Measurements from ENCODE around the gene FMC1.
"Not testable (repeated sequence)": the region's sequence is repeated elsewhere in the genome, so short reads cannot be mapped to it uniquely, and the experiment has no call there.

The FMC1 gene

GRCh38 chr7:139340037-139340807, 915 bp upstream of the FMC1 start:
- DNase-seq (ENCODE audit: low read depth): peak; percentile 98

- DNase-seq (ENCODE audit: low read depth): no peak
These were observed 404 bp upstream of the FMC1 start for GRCh38 chr7:139340808-139341057.

GRCh38 chr7:139341776-139342226, 664 bp downstream of the FMC1 start:
- DNase-seq (ENCODE audit: low read depth): no peak

- no peak for DNase-seq (ENCODE audit: low read depth)
These were observed 3.9 kb downstream of the FMC1 start for GRCh38 chr7:139345042-139345441.

GRCh38 chr7:139351027-139351426, 9.9 kb downstream of the FMC1 start:
- DNase-seq (ENCODE audit: low read depth): no peak

- no peak for DNase-seq (ENCODE audit: low read depth)
These were observed 13.6 kb downstream of the FMC1 start for GRCh38 chr7:139354729-139355128.

- no peak for DNase-seq (ENCODE audit: low read depth)
These were observed 14.2 kb downstream of the FMC1 start for GRCh38 chr7:139355320-139355719.

- DNase-seq (ENCODE audit: low read depth): not testable (repeated sequence)
These were observed 16.8 kb downstream of the FMC1 start for GRCh38 chr7:139357729-139358506.

GRCh38 chr7:139358541-139359365, 17.6 kb downstream of the FMC1 start:
- DNase-seq (ENCODE audit: low read depth): peak; percentile 28

GRCh38 chr7:139359366-139360209, 18.5 kb downstream of the FMC1 start, which contains the start of gene LUC7L2:
LUC7L2 (plus strand) TSS chr7:139359894; CDS start chr7:139360262, 368 bp downstream.
- peak; percentile 100 for DNase-seq (ENCODE audit: low read depth)

GRCh38 chr7:139360210-139360947, 19.2 kb downstream of the FMC1 start:
- DNase-seq (ENCODE audit: low read depth): peak; percentile 98

- DNase-seq (ENCODE audit: low read depth): no peak
These were observed 19.8 kb downstream of the FMC1 start for GRCh38 chr7:139360948-139361307.

GRCh38 chr7:139361523-139361922, 20.4 kb downstream of the FMC1 start:
- DNase-seq (ENCODE audit: low read depth): no peak

- no peak for DNase-seq (ENCODE audit: low read depth)
These were observed 21.2 kb downstream of the FMC1 start for GRCh38 chr7:139362302-139362701.

- DNase-seq (ENCODE audit: low read depth): no peak
These were observed 21.8 kb downstream of the FMC1 start for GRCh38 chr7:139362981-139363380.

GRCh38 chr7:139365336-139365735, 24.2 kb downstream of the FMC1 start:
- DNase-seq (ENCODE audit: low read depth): no peak

GRCh38 chr7:139366400-139366799, 25.3 kb downstream of the FMC1 start:
- DNase-seq (ENCODE audit: low read depth): no peak

GRCh38 chr7:139367438-139368155, 26.5 kb downstream of the FMC1 start:
- DNase-seq (ENCODE audit: low read depth): no peak

- no peak for DNase-seq (ENCODE audit: low read depth)
These were observed 29.3 kb downstream of the FMC1 start for GRCh38 chr7:139370301-139370942.

GRCh38 chr7:139370943-139371313, 29.8 kb downstream of the FMC1 start:
- DNase-seq (ENCODE audit: low read depth): no peak

Data from activated T-helper 9 cell treated with anti-CD3 and anti-CD28 coated beads, Interleukin-2, amount 50 U/mL, for 16 hours (primary cell).